Activated CD4-positive, alpha-beta T cell treated with anti-CD3 and anti-CD28 coated beads, Interleukin-2, amount 10 ng/mL, durations not matched to agents 24 days and 14 days (primary cell): ENCODE data around the gene RAVER1. TPM values are rescaled to one million over a fixed set of nuclear protein-coding genes. Genes with fewer than 3 reads are reported as not detected.
A peak's percentile ranks its signal among the peaks of the same experiment; 100 is the strongest.
"Not testable (repeated sequence)": the region's sequence is repeated elsewhere in the genome, so short reads cannot be mapped to it uniquely, and the experiment has no call there.

ENCODE experiments used
- DNase-seq: peaks from one replicate; pipeline ENCODE4 v3.0.0; 2022
- H3K27ac Mint-ChIP-seq: one replicate; pipeline ENCODE4 v1.8.0; 2022; ENCODE audit warnings: mild to moderate bottlenecking, mixed read lengths
- H3K27me3 Mint-ChIP-seq: one replicate; pipeline ENCODE4 v1.8.0; 2022; ENCODE audit warnings: mixed read lengths
- H3K36me3 Mint-ChIP-seq: one replicate; pipeline ENCODE4 v1.8.0; 2022; ENCODE audit warnings: low read depth, mild to moderate bottlenecking, mixed read lengths
- H3K4me1 Mint-ChIP-seq: one replicate; pipeline ENCODE4 v1.8.0; 2021; ENCODE audit warnings: mixed read lengths
- H3K4me3 Mint-ChIP-seq: one replicate; pipeline ENCODE4 v1.8.0; 2022; ENCODE audit warnings: mild to moderate bottlenecking, moderate library complexity, mixed read lengths
- H3K9me3 Mint-ChIP-seq: one replicate; pipeline ENCODE4 v1.8.0; 2021; ENCODE audit warnings: mixed read lengths
- intact Hi-C: fragments of 100-400 bp; cut with micrococcal nuclease; formaldehyde crosslinking; loops from one replicate; pipeline ENCODE4 v1.15.1; 2023
- total RNA-seq: library from RNA; stranded (reverse); gene quantifications from 2 replicates; pipeline ENCODE4 v1.2.3, GENCODE V29; 2022

The RAVER1 gene
- total RNA-seq, 1 donor from 2014 or later = 96.1 TPM

GRCh38 chr19:10362259-10362658 lies 28.9 kb upstream of the RAVER1 start:
- no peaks in the 10 kb centered on the region for H3K27me3 Mint-ChIP-seq
- no peak overlapping the region for H3K4me3 Mint-ChIP-seq
- peaks cover 5% of the 10 kb centered on the region for H3K4me1 Mint-ChIP-seq
- intact Hi-C loops = no loop called here
- no peak overlapping the region for H3K27ac Mint-ChIP-seq
- H3K36me3 Mint-ChIP-seq = peaks cover 60% of the 10 kb centered on the region
- no peak for DNase-seq
- H3K9me3 Mint-ChIP-seq = no peaks in the 10 kb centered on the region

- Mint-ChIP-seq H3K4me3 (no peak overlapping the region), H3K27me3 (no peaks in the 10 kb centered on the region), H3K27ac (no peak overlapping the region), H3K9me3 (no peaks in the 10 kb centered on the region), H3K4me1 (peaks cover 5% of the 10 kb centered on the region), H3K36me3 (peaks cover 56% of the 10 kb centered on the region)
- no peak for DNase-seq
- intact Hi-C loops = no loop called here
These were observed 28.3 kb upstream of the RAVER1 start for GRCh38 chr19:10361569-10362011.

- H3K27me3 Mint-ChIP-seq = no peaks in the 10 kb centered on the region
- no peak overlapping the region for H3K4me3 Mint-ChIP-seq
- no peak for DNase-seq
- intact Hi-C loops = no loop called here
- H3K9me3 Mint-ChIP-seq = no peaks in the 10 kb centered on the region
- peaks cover 54% of the 10 kb centered on the region for H3K36me3 Mint-ChIP-seq
- H3K4me1 Mint-ChIP-seq = peaks cover 3% of the 10 kb centered on the region
- H3K27ac Mint-ChIP-seq = no peak overlapping the region
These were observed 23.1 kb upstream of the RAVER1 start for GRCh38 chr19:10356431-10356830.

GRCh38 chr19:10353793-10354391 lies 20.6 kb upstream of the RAVER1 start:
- intact Hi-C loops = no loop called here
- H3K4me1 Mint-ChIP-seq = no peaks in the 10 kb centered on the region
- no peaks in the 10 kb centered on the region for H3K27me3 Mint-ChIP-seq
- H3K27ac Mint-ChIP-seq = no peak overlapping the region
- H3K36me3 Mint-ChIP-seq = peaks cover 46% of the 10 kb centered on the region
- H3K9me3 Mint-ChIP-seq = no peaks in the 10 kb centered on the region
- no peak overlapping the region for H3K4me3 Mint-ChIP-seq
- DNase-seq = peak; percentile 81

DNA sequence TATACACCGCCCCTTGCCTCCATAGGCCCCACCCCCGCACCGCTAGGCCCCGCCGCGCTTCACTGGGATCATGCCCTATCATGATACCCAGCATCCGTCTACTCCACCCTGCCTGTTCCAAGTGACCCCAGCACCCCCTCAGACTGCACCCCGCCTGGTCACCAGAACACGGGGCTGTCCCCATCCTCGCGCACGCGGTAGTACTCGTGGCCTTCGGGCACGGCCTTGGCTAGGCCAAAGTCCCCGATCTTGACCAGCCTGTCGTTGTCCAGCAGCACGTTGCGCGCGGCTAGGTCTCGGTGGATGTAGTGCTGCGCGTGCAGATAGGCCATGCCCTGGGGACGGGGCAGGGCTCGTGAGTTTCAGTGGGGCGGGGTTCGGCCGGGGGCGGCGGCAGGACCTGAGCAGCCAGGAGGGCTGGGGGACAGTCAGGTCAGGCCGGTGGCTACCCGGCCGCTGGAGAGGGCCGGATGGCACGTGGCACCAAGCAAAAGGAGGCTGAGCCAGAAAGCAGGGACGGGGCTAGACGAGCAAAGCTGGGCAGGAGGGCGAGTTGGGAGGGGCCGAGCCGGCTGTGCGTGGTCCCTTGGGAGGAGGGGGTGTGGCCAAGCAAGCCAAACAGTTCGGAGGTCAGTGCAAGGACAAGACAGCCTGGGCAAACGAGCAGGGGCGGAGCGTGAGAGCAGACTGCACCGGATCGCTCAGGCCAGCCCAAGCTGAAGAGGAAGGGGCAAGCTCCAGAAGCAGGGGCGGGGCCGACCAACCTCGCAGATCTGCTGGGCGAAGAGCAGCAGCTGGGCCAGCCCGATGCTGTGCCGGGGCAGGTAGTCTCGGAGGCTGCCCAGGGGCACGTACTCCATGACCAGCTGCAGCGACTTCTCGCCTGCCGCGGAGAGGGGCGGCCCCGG lies 19.7 kb upstream of the RAVER1 start:
- intact Hi-C loops = no loop called here
- peaks cover 48% of the 10 kb centered on the region for H3K36me3 Mint-ChIP-seq
- H3K4me3 Mint-ChIP-seq = no peak overlapping the region
- no peaks in the 10 kb centered on the region for H3K9me3 Mint-ChIP-seq
- no peaks in the 10 kb centered on the region for H3K4me1 Mint-ChIP-seq
- DNase-seq = no peak
- H3K27me3 Mint-ChIP-seq = no peaks in the 10 kb centered on the region
- H3K27ac Mint-ChIP-seq = no peak overlapping the region

GRCh38 chr19:10346509-10346908 lies 13.2 kb upstream of the RAVER1 start:
- Mint-ChIP-seq H3K9me3 (no peaks in the 10 kb centered on the region), H3K27ac (no peak overlapping the region), H3K4me1 (peaks cover 2% of the 10 kb centered on the region)

DNA sequence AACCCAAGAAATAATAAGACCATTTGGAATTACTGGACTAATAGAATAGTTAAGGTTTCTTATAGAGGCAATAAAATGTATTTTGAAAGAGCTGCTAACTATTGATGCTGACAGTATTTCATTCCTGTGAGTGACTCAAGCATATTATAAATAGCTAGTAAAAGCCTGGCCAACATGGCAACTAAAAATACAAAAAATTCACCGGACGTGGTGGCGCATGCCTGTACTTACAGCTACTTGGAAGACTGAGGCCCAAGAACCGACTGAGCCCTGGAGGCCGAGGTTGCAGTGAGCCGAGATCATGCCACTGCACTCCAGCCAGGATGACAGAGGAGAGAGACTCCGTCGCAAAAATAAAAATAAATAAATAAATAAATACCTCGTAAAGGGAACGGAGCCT lies 11.5 kb upstream of the RAVER1 start:
- H3K4me1 Mint-ChIP-seq = peaks cover 9% of the 10 kb centered on the region
- no peaks in the 10 kb centered on the region for H3K27me3 Mint-ChIP-seq
- H3K36me3 Mint-ChIP-seq = peaks cover 3% of the 10 kb centered on the region

More at GRCh38 chr19:10346509-10346908, 13.2 kb upstream of the RAVER1 start:
- H3K36me3 Mint-ChIP-seq = peaks cover 15% of the 10 kb centered on the region
- H3K4me3 Mint-ChIP-seq = no peak overlapping the region
- intact Hi-C loops = no loop called here
- DNase-seq = no peak
- H3K27me3 Mint-ChIP-seq = no peaks in the 10 kb centered on the region

GRCh38 chr19:10343495-10343894 lies 10.2 kb upstream of the RAVER1 start:
- Mint-ChIP-seq H3K27ac (no peak overlapping the region), H3K4me3 (no peak overlapping the region), H3K36me3 (peaks cover 4% of the 10 kb centered on the region), H3K4me1 (peaks cover 20% of the 10 kb centered on the region), H3K9me3 (no peaks in the 10 kb centered on the region), H3K27me3 (no peaks in the 10 kb centered on the region)
- intact Hi-C loops = no loop called here
- no peak for DNase-seq

More for the DNA sequence above, 11.5 kb upstream of the RAVER1 start:
- no peaks in the 10 kb centered on the region for H3K9me3 Mint-ChIP-seq
- H3K27ac Mint-ChIP-seq = no peak overlapping the region
- intact Hi-C loops = no loop called here
- no peak overlapping the region for H3K4me3 Mint-ChIP-seq
- no peak for DNase-seq

DNA sequence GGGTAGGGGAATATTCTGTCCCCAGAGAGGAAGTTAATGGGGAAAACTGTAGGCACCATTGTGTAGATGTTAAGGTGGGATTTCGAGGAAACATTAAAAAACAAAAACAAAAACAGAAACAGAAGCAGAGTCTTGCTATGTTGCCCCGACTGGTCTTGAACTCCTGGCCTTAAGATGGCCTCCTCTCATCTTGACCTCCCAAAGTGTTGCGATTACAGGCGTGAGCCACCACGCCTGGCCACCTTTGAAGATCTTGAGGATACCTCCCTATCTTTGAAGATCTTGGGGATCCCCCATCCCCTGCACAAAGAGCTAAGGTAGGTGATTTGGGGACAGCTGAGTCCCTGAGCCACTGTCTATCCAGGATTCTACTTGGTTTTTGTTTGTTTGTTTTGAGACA lies 6.6 kb upstream of the RAVER1 start:
- H3K27ac Mint-ChIP-seq = peak overlapping the region; percentile 89
- intact Hi-C loops = loop anchor here (10.0 kb wide), 1 partner anchor 145 kb away; the partner anchor contains the start of gene DNMT1
- peaks cover 7% of the 10 kb centered on the region for H3K36me3 Mint-ChIP-seq
- peak overlapping the region; percentile 88 for H3K4me3 Mint-ChIP-seq
- no peak for DNase-seq
- H3K27me3 Mint-ChIP-seq = no peaks in the 10 kb centered on the region
- H3K4me1 Mint-ChIP-seq = peaks cover 25% of the 10 kb centered on the region
- H3K9me3 Mint-ChIP-seq = no peaks in the 10 kb centered on the region

GRCh38 chr19:10339380-10339960 lies 6.1 kb upstream of the RAVER1 start, which contains the start of gene ICAM3:
TSS of gene ICAM3 (minus strand) at chr19:10339624. CDS start at chr19:10339614, 10 bp downstream.
- Mint-ChIP-seq H3K36me3 (peaks cover 10% of the 10 kb centered on the region), H3K4me1 (peaks cover 25% of the 10 kb centered on the region), H3K4me3 (peak within 1 kb of the TSS; percentile 88), H3K27me3 (no peaks in the 10 kb centered on the region), H3K27ac (peak within 1 kb of the TSS; percentile 89), H3K9me3 (no peaks in the 10 kb centered on the region)
- DNase-seq = peak; percentile 91
- intact Hi-C loops = loop anchor here (10.0 kb wide), 1 partner anchor 145 kb away; the partner anchor contains the start of gene DNMT1

- Mint-ChIP-seq H3K27ac (peak overlapping the region; percentile 89), H3K9me3 (no peaks in the 10 kb centered on the region), H3K36me3 (peaks cover 12% of the 10 kb centered on the region), H3K4me1 (peaks cover 27% of the 10 kb centered on the region), H3K4me3 (peak overlapping the region; percentile 88), H3K27me3 (no peaks in the 10 kb centered on the region)
- intact Hi-C loops = loop anchor here (10.0 kb wide), 1 partner anchor 144 kb away; the partner anchor contains the start of gene DNMT1
- DNase-seq = peak; percentile 62
These were observed 5.6 kb upstream of the RAVER1 start for GRCh38 chr19:10338940-10339339.

- H3K4me3 Mint-ChIP-seq, H3K9me3 Mint-ChIP-seq, H3K27me3 Mint-ChIP-seq, DNase-seq: not testable (repeated sequence)
- peak overlapping the region; percentile 41 for H3K27ac Mint-ChIP-seq
- peaks cover 42% of the 10 kb centered on the region for H3K4me1 Mint-ChIP-seq
- peaks cover 27% of the 10 kb centered on the region for H3K36me3 Mint-ChIP-seq
- intact Hi-C loops = loop anchor here (10.0 kb wide), 1 partner anchor 142 kb away; the partner anchor contains the start of gene DNMT1
These were observed 3.4 kb upstream of the RAVER1 start for GRCh38 chr19:10336725-10337124.

- no peak overlapping the region for H3K27ac Mint-ChIP-seq
- no peaks in the 10 kb centered on the region for H3K27me3 Mint-ChIP-seq
- DNase-seq = no peak
- intact Hi-C loops = loop anchor here (10.0 kb wide), 1 partner anchor 141 kb away; the partner anchor contains the start of gene DNMT1
- no peak overlapping the region for H3K4me3 Mint-ChIP-seq
- H3K9me3 Mint-ChIP-seq = no peaks in the 10 kb centered on the region
- H3K36me3 Mint-ChIP-seq = peaks cover 30% of the 10 kb centered on the region
- H3K4me1 Mint-ChIP-seq = peaks cover 39% of the 10 kb centered on the region
These were observed 2.1 kb upstream of the RAVER1 start for GRCh38 chr19:10335352-10335985.
